Tibial nerve (tissue), 3 donors: ENCODE results near the gene OSBPL10.

Experiments
- CTCF ChIP-seq, 5 experiments: fragments of 200-600 bp in 3 of 5; fragments of 450-650 bp in 2 of 5; sonication (generic) in 3 of 5; IDR thresholded peaks; one replicate each; pipeline ENCODE4 v1.5.1; 2016 to 2019; ENCODE audit warnings: antibody characterized with exemption in 5 of 5, mild to moderate bottlenecking in 3 of 5, moderate library complexity in 2 of 5
- POLR2A ChIP-seq, 2 donors: fragments of 450-650 bp; IDR thresholded peaks; one replicate each; pipeline ENCODE4 v1.6.1; 2017; ENCODE audit warnings: antibody characterized with exemption in 2 of 2, mild to moderate bottlenecking in 2 of 2, moderate library complexity in 2 of 2

- TF ChIP-seq CTCF (IDR thresholded peaks at IDR 0.05): no peak
- no peak for TF ChIP-seq POLR2A (IDR thresholded peaks at IDR 0.05)
Measured at GRCh38 chr3:31732548-31732947, 248.5 kb downstream of the OSBPL10 start.
